CD4-positive, alpha-beta T cell treated with Interleukin-2 at 100 ng/mL for 4 hours (primary cell): ENCODE results near the gene SPHK1.

Source experiments
- DNase-seq: peaks from one replicate; pipeline ENCODE4 v3.0.0-alpha.2; 2020; ENCODE audit warnings: low spot score

Gene SPHK1

DNA sequence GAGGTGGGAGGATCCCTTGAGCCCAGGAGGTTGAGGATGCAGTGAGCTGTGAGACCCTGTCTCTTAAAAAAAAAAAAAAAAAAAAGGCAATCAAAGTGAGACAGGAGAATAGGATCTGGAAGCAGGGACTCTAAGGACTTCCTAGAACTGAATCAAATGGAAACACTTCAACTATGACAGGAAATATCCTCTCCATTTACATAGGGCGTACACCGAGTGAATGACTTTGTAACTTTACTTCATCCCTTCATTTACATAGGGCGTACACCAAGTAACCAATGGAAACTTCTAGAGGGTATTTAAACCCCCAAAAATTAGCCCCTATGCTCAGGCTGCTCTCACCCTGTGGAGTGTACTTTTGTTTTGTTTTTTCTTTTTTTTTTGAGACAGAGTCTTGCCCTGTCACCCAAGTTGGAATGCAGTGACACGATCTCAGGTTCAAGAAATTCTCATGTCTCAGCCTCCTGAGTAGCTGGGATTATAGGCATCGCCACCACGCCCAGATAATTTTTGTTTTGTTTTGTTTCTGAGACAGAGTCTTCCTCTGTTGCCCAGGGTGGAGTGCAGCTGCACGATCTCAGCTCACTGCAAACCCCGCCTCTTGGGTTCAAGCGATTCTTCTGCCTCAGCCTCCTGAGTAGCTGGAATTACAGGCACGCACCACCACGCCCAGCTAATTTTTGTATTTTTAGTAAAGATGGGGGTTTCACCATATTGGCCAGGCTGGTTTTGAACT, 21.1 kb upstream of the SPHK1 start:
- no peak for DNase-seq

DNA sequence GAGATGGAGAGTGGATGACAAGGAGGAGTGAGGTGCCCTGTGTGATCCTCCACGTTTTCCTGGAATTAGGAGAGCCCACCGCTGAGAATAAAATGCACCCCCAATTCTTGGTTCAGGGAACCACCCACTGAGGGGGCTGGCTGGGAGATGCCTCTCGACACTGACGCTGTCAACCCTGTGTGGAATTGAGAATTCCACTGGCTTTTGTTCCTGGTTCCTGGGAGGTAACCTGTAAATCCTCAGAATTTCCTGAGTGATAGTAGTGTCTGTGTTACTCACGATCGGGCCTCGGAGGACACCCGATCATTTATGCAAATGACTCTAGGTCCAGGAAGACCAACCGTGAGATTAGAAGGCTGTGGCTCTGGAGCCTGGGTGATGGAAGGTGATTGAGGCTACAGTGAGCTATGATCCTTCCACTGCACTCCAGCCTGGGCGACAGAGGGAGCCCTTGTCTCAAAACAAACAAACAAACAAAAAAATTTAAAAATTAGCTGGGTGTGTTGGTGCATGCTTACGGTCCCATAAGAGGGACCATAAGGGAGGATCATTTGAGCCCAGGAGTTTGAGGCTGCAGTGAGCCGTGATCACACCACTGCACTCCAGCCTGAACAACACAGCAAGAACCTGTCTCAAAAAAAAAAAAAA, 19.0 kb upstream of the SPHK1 start:
- DNase-seq, result no peak

DNA sequence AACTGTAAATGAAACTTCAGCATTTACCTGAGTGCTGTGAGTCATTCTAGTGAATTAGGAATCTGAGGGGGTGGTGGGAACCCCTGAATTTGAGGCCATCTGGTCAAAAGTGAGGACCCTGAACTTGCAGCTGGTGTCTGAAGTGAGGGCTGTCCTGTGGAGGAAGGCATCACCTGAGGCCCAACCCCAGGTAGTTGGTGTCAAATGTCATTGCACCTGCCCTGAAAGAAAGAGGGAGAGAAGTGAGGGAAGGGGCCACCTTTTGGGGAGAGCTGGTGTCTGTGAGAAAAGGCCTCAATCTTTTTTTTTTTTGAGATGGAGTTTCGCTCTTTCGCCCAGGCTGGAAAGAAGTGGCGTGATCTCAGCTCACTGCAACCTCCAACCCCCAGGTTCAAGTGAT, 18.2 kb upstream of the SPHK1 start:
- no peak for DNase-seq

DNA sequence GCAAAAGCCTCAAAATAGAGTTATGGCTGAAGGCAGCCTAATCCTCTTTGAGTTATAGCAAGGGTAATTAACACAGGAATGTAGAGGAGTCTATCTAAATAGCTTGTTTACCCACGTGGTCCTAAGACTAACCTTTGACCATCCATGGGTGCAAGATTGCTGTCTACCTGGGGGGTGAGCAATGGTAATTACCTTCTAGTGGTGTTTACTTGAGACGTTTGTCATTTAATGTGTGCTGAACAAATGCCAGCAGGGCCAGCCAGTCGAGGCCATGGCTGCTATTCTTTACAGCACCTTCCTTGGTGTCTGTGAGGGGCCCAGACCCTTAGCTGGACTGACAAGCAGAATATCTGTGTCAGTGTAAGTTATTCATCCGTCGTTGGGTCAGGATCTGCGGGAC, 16.8 kb upstream of the SPHK1 start:
- no peak for DNase-seq

DNA sequence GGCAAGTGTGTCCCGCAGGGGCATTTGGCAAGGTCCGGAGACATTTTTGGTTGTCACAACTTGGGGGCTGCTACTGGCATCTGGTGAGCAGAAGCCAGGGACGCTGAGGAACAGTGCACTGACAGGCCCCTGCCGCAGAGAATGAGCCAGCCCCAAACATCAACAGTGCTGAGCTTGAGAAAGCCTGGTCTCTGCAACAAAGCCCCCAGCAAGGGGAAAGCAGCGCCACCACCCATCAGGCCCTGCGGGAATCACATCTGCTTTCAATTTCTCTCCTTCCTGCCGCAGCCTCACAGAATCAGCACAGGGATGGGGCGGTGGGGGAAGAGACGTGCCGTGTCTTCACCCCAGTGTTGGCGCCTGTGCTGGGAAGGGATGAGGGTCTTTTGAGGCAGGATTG, 15.9 kb upstream of the SPHK1 start:
- no peak for DNase-seq

DNA sequence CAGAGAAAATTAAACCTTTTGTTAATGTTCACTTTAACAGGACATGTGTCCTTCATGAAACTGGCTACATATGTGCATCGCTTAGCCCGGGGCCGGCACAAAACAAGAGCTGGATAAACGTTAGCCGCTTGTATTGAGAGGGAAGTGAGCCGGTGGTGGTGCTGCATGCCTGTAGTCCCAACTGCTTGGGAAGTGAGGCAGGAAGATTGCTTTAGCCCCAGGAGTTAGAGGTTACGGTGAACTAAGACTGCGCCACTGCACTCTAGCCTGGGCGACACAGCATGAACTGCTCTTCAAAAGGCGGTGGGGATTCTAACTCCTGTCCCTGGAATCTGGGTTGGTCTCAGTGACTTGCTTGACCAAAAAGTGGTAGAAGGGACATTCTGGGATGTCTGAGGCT, 15.0 kb upstream of the SPHK1 start:
- no peak for DNase-seq

DNA sequence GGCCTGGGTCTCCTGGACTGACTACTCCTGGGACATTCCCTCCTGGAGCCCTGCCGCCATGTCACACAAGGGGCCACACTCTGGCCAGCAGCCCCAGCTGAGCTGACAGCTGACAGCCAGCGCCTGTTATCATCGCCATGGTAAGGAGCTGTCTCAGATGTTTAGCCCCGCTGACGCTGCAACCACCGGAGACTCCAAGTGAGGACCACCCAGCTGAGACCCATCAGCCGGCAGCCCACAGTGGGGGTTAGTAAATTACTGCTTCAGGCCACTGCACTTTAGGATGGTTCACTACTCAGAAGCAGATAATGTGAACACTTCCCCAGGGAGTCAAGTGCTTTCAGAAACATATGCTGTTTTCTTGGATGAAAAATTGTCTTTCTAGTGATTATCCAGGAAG, 14.6 kb upstream of the SPHK1 start:
- no peak for DNase-seq

DNA sequence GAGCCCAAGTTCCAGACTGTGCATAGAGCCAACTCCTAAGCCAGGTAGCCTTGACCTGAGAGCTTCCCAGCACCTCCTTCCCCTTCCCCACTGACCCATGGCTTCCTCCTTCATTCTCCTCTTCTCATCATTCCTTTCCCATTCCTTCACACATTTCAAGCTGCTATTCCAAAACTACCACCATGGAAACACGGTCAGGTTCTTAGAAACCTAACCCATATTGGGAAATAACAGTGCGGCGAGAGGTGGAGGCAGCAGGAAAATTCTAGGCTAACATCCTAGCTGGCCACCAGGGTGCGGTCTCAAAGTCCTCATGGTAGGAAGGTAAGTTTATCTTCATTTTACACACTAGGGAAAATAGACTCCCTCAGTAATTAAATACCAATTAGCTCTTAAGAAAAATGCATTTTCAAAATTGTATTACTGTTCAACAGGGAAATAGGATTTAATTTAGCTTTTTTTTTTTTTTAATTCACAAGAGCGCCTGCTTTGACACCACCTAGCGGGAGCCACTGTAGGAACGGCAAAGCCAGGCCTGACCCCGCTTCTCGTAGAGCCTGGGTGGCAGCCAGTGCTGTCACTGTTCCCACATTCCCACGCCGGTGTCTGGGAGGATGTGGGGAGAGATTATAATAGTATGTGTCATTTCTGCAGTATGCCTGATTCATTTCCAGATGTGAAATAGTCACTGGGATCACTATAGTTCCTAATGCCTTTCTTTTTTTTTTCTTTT, 14.0 kb upstream of the SPHK1 start:
- DNase-seq, result no peak

DNA sequence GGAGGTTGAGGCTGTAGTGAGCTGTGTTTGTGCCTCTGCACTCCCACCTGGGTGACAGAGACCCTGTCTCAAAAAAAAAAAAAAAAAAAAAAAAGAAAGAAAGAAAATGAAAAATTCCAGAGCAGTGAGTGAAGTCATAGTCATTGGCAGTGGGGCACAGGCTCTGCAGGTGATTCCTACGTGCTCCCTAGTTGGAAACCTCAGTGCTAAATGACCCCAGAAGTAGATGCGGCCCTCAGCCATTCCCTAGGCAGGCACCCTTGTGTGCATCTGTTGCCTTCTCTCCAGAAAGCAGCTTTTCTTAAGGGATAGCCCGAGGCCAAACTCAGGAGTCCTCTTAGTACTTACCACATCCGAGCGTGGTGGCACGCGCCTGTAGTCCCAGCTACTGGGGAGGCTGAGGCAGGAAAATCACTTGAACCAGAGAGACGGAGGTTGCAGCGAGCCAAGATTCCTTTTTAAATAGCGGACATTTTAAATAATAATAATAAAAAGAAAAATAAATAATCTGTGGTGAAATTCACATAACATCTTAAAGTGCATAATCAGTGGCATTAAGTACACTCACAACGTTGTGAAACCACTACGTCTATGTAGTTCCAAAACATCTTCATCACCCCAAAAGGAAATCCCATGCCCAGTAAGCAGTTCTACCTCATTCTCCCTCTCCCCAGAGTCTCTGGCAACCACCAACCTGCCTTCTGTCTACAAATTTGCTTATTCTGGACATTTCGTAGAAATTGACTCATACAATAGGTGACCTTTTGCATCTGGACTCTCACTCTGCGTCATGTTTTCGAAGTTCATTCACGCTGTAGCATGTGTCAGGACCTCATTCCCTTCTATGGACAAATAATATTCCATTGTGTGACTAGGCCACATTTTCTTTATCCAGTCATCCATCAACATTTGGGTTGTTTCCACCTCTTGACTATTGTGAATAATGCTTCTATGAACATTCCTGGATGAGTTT, 12.5 kb upstream of the SPHK1 start:
- DNase-seq, result no peak

DNA sequence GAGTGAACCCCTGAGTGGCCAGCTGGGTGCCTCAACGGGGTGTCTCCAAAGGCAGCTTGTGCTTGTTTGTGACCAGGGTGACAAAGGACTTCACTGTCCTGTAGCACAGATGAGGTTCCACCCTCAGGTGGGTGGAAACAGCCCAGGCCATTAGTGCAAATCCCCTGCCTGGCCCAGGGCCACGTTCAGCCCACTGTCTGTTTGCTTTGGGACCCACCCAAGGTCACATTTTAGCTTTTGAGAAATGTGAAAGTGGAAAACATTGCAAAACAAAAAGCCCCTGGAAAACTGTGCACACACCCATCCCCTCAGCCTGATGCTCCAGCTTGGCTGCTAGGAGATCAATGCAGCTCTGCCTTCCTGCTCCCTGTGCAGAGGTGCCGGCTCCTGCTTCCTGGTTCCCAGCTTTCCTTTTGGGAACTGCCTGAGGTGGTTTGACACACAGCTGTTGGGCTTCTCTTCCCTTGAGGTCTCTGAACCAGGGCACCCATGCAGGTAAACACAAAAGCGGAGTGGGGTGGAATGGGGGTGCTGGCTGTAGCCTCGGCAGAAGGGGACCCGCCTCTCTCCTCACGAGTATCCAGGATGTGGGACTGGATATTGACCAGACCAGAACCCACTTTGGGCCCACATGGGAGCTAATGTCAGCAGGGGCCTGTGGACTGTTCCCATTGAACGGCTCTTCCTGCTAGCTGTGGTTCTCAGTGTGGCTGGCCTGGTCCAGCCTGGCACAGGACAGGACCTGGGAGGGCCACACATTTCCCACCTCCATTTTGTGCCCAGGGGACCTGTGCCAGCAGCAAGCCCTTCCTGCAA, 7.9 kb upstream of the SPHK1 start:
- DNase-seq, result no peak

DNA sequence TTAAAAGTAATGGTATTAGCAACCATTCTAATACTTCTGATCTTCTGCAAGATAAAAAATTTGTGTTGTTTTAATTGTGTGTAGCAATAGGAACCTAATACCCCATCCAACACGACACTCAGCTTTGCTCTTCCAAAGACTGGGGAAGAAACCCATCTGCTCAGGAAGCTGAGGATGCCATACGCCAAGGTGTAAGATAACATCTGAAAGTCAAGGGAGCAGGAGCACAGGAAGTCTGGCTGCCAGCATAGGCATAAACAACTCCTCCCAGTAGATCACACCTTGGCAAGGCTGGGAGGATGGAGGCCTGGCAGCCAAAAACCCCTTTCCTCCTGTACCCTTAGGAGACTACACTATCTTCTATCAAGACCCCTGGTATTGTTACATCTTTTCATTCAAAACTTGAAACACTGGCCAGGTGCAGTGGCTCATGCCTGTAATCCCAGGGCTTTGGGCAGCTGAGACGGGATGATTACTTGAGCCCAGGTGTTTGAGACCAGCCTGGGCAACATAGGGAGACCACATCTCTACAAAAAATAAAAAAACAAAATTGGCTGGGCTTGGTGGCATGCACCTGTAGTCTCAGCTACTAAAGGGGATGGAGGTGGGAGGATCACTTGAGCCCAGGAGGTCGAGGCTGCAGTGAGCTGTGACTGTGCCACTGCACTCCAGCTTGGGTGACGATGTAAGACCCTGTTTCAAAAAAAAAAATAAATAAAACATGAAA, 5.7 kb upstream of the SPHK1 start:
- DNase-seq, result no peak

DNA sequence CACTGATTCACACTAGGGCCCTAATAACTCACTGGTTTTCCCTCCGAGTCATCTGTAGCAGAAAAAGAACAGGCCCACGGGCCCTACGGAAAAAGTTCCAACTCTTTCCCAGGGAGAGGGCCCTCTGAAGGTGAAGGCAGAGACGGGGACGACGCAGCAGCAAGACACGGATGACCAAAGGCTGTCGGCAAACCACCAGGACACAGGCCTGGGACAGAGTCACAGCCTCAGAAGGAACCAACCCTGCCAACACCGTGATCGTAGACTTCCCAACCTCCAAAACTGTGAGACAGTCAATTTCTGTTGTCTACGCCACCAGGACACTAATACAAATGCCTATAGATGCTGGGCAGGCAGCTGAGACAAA, 5.2 kb upstream of the SPHK1 start:
- no peak for DNase-seq

DNA sequence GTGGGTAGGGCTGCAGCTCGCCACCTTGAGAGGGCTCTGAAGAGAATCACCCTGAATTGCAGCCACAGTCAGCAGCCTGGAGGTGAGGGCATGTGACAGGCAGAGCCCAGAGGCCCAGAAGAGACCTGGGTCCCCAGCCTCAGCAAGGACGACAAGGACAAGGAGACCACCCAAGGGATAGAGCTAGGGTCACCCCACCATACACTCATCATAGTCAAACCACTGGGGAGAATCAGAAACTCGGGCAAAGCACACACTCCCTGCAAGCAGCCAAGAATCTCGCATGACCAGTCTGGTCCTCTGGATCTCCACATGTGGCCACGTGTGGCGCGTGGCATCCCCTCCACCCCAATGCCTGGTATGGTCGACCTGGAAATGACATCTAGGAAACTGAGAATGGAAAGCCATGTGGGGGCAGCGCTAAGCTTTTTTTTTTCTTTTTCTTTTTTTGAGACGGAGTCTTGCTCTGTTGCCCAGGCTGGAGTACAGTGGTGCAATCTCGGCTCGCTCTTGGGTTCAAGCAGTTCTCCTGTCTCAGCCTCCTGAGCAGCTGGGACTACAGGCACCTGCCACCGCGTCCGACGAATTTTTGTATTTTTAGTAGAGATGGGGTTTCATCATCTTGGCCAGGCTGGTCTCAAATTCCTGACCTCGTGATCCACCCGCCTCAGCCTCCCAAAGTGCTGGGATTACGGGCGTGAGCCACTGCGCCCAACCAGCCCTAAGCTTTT, 4.6 kb upstream of the SPHK1 start:
- DNase-seq, result no peak

DNA sequence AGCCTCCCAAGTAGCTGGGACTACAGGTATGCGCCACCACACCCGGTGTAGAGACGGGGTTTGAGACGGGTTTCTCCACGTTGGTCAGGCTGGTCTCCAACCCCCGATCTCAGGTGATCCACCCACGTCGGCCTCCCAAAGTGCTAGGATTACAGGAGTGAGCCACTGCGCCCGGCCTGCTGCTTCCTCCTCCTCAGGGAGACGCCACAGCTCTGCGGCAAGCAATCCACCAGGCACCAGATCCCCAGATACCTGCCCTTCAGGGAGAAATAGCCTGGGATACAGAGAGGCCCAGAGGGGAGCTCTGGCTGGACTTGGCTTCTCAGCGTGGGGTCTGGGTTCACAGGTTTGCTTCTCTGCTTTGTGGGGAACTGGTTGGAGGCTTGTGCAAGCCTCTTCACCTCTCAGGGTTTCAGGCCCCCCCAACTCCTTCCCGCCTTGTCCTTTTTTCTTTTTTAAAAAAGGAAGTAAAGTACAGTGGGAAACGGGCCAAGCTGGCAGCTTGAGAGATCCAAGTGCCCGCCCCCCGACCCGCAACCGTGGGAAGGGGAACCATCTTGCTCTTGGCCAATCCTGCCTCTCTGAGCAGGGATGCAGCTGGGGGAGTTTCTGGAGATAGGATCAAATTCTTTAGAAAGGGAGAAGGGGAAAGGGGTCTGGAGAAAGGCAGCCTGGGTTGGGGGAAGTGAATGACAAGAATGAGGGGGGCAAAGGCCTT, 2.6 kb upstream of the SPHK1 start:
- DNase-seq, result no peak

DNA sequence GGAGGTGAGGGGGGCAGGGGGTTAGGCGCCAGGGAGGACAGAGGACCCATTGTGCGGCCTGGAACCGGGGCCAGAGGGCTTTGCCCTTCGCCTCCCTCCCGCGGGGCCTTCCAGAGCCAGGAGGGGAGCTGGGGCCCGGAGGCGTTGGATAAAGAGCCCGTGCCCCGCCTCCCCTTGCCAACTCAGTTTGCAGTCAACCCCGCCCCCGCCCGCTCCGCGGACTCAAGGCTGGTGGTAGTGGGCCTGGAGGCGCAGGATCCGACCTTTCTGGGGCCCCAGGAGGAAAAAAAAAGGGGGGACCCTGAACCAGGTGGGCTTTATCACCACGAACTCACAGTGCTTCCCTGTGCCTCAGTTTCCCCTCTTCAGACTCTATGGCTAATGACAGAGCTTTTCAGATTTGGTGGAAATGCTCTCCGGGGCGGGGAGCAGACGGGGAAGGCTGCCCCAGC, 2.0 kb upstream of the SPHK1 start:
- DNase-seq, result no peak

DNA sequence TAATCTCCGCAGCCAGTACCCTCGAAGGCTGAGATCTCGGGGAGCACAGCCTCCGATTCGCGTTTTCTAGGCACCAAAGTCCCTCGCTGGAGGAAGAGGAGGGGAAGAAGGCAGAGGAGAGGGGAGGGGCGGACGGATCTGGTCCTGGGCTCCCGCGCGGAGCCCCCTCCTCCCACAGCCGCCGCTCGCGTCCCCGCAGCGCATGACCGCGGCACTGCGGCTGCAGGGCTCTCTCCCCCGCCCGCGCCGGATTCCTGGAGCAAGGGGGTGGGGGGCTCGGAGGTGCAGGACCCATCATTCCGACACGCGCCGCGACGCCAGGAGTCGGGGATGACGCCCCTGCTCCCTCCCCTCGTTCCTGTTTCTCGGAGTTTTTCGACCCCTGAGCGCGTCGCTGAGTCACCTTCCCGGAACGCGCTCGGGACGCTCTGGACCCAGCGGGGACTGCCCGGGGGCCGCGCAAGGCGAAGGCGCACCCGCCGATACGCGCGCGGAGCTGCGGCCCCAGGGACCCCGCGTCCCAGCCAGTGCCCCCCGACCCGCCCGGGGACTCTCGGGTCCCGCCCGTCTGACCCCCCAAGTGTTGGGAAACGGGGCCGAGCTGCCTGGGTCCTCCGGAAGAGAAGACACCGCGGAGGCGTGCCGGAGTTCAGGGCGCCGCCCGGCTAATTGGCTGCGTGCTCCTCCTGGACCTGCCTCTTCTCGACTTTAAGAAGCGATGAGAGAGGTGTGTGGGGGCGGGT, 1.4 kb upstream of the SPHK1 start:
- DNase-seq, result peak; percentile 54

DNA sequence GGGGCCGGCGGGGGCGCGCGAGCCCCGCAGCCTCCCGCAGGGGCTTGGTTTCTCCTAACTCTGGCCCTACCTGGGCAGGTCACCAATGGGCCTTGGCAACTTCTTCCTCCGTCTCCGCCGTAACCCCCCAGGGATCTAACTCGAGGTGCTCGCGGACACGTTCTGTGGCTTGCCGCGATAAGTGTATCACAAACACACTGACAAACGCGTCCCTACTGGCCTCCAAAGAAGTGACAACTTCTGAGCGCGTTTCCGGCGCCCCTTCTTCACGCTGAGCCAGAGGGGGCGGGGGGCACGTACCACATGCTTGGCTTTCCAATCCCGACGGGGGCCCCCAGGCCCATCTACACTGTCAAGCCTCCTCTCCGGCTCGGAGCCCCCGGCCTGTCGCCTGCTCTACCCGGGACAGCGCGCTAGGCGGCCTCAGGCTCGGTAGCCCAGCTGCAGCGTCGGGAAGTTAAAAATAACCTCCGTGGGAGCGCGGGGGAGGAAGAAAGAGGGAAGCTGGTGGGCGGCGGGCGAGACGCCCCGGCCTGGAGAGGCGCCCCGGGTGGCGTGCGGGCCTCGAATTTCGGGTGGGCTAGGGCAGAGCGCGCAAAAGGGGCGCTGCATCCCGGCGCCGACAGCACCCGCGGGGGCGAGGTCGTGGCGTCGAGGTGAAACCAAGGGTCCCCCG, 725 bp upstream of the SPHK1 start:
- peak; percentile 41 for DNase-seq
